Measurements from ENCODE around the gene MED15.
A peak's percentile ranks its signal among the peaks of the same experiment; 100 is the strongest.

The MED15 gene

GRCh38 chr22:20523086-20523983 lies 15.9 kb downstream of the MED15 start:
- peaks cover 16 to 31% of the 10 kb centered on the region in 2 donors for H3K36me3 ChIP-seq (ENCODE audit: control insufficient read depth in 2 of 2, insufficient read depth in 2 of 2, low read length in 2 of 2)
- no peak overlapping the region for H3K9ac ChIP-seq (ENCODE audit: low read depth in 1 of 2, low read length in 2 of 2)

DNA sequence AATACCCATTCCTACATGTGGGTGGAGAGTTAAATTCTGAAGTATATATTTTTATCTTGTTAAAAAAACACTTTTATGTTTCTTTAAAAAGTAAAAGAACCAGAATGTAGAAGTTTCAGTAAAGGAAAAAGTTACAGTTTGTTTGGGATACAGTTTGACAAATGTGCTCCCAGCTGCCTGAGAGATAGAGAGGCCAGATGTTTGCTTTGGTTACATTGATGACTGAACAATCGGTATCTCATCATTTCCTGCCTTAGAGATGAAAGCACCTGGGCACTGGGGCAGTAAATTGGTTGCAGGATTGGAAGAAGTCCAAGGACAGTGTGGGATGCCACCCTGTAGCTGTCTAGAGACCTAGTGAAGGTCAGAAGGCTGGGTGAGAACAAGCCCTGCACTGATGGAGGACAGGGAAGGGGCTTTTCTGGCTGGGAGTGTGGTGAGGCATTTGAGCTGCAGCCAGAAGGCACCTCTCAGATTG lies 16.6 kb downstream of the MED15 start:
- H3K4me3 ChIP-seq (ENCODE audit: low read length in 2 of 2): no peak overlapping the region
- H3K36me3 ChIP-seq (ENCODE audit: control insufficient read depth in 2 of 2, insufficient read depth in 2 of 2, low read length in 2 of 2): peaks cover 20 to 34% of the 10 kb centered on the region in 2 donors
- no peaks in the 10 kb centered on the region for H3K27me3 ChIP-seq (ENCODE audit: control insufficient read depth in 2 of 2, insufficient read depth in 2 of 2, low read length in 2 of 2)
- peaks cover 4 to 14% of the 10 kb centered on the region in 2 donors for H3K4me1 ChIP-seq (ENCODE audit: control insufficient read depth in 2 of 2, insufficient read depth in 2 of 2, low read length in 2 of 2)
- H3K9me3 ChIP-seq (ENCODE audit: control insufficient read depth in 2 of 2, low read length in 2 of 2): no peaks in the 10 kb centered on the region
- H3K9ac ChIP-seq (ENCODE audit: low read depth in 1 of 2, low read length in 2 of 2): no peak overlapping the region
- no peak overlapping the region for H3K27ac ChIP-seq (ENCODE audit: low read depth in 2 of 2, low read length in 2 of 2)

More at GRCh38 chr22:20523086-20523983, 15.9 kb downstream of the MED15 start:
- no peak overlapping the region for H3K4me3 ChIP-seq (ENCODE audit: low read length in 2 of 2)
- H3K9me3 ChIP-seq (ENCODE audit: control insufficient read depth in 2 of 2, low read length in 2 of 2): no peaks in the 10 kb centered on the region
- no peak overlapping the region for H3K27ac ChIP-seq (ENCODE audit: low read depth in 2 of 2, low read length in 2 of 2)
- peaks cover 4 to 14% of the 10 kb centered on the region in 2 donors for H3K4me1 ChIP-seq (ENCODE audit: control insufficient read depth in 2 of 2, insufficient read depth in 2 of 2, low read length in 2 of 2)
- no peaks in the 10 kb centered on the region for H3K27me3 ChIP-seq (ENCODE audit: control insufficient read depth in 2 of 2, insufficient read depth in 2 of 2, low read length in 2 of 2)

GRCh38 chr22:20525048-20525447 lies 17.6 kb downstream of the MED15 start:
- peaks cover 17 to 31% of the 10 kb centered on the region in 2 donors for H3K36me3 ChIP-seq (ENCODE audit: control insufficient read depth in 2 of 2, insufficient read depth in 2 of 2, low read length in 2 of 2)
- H3K27me3 ChIP-seq (ENCODE audit: control insufficient read depth in 2 of 2, insufficient read depth in 2 of 2, low read length in 2 of 2): no peaks in the 10 kb centered on the region
- H3K4me1 ChIP-seq (ENCODE audit: control insufficient read depth in 2 of 2, insufficient read depth in 2 of 2, low read length in 2 of 2): peaks cover 7 to 17% of the 10 kb centered on the region in 2 donors

GRCh38 chr22:20526305-20526627 lies 18.9 kb downstream of the MED15 start:
- H3K9me3 ChIP-seq (ENCODE audit: control insufficient read depth in 2 of 2, low read length in 2 of 2): no peaks in the 10 kb centered on the region
- no peak overlapping the region for H3K27ac ChIP-seq (ENCODE audit: low read depth in 2 of 2, low read length in 2 of 2)
- H3K36me3 ChIP-seq (ENCODE audit: control insufficient read depth in 2 of 2, insufficient read depth in 2 of 2, low read length in 2 of 2): peaks cover 11 to 28% of the 10 kb centered on the region in 2 donors
- H3K9ac ChIP-seq (ENCODE audit: low read depth in 1 of 2, low read length in 2 of 2): no peak overlapping the region
- no peaks in the 10 kb centered on the region for H3K27me3 ChIP-seq (ENCODE audit: control insufficient read depth in 2 of 2, insufficient read depth in 2 of 2, low read length in 2 of 2)
- H3K4me3 ChIP-seq (ENCODE audit: low read length in 2 of 2): no peak overlapping the region
- peaks cover 19 to 29% of the 10 kb centered on the region in 2 donors for H3K4me1 ChIP-seq (ENCODE audit: control insufficient read depth in 2 of 2, insufficient read depth in 2 of 2, low read length in 2 of 2)

More at GRCh38 chr22:20525048-20525447, 17.6 kb downstream of the MED15 start:
- H3K9ac ChIP-seq (ENCODE audit: low read depth in 1 of 2, low read length in 2 of 2): no peak overlapping the region
- no peak overlapping the region for H3K4me3 ChIP-seq (ENCODE audit: low read length in 2 of 2)
- H3K27ac ChIP-seq (ENCODE audit: low read depth in 2 of 2, low read length in 2 of 2): no peak overlapping the region
- H3K9me3 ChIP-seq (ENCODE audit: control insufficient read depth in 2 of 2, low read length in 2 of 2): no peaks in the 10 kb centered on the region

GRCh38 chr22:20526628-20527355 lies 19.4 kb downstream of the MED15 start:
- Histone ChIP-seq H3K4me1 (ENCODE audit: control insufficient read depth in 2 of 2, insufficient read depth in 2 of 2, low read length in 2 of 2) (peaks cover 25 to 34% of the 10 kb centered on the region in 2 donors), H3K27ac (ENCODE audit: low read depth in 2 of 2, low read length in 2 of 2) (no peak overlapping the region), H3K4me3 (ENCODE audit: low read length in 2 of 2) (no peak overlapping the region), H3K27me3 (ENCODE audit: control insufficient read depth in 2 of 2, insufficient read depth in 2 of 2, low read length in 2 of 2) (no peaks in the 10 kb centered on the region), H3K9me3 (ENCODE audit: control insufficient read depth in 2 of 2, low read length in 2 of 2) (no peaks in the 10 kb centered on the region), H3K9ac (ENCODE audit: low read depth in 1 of 2, low read length in 2 of 2) (no peak overlapping the region), H3K36me3 (ENCODE audit: control insufficient read depth in 2 of 2, insufficient read depth in 2 of 2, low read length in 2 of 2) (peaks cover 10 to 28% of the 10 kb centered on the region in 2 donors)

GRCh38 chr22:20528405-20528978 lies 21.1 kb downstream of the MED15 start:
- H3K36me3 ChIP-seq (ENCODE audit: control insufficient read depth in 2 of 2, insufficient read depth in 2 of 2, low read length in 2 of 2): peaks cover 12 to 29% of the 10 kb centered on the region in 2 donors
- H3K4me1 ChIP-seq (ENCODE audit: control insufficient read depth in 2 of 2, insufficient read depth in 2 of 2, low read length in 2 of 2): peaks cover 31 to 39% of the 10 kb centered on the region in 2 donors
- no peak overlapping the region for H3K4me3 ChIP-seq (ENCODE audit: low read length in 2 of 2)
- no peak overlapping the region for H3K27ac ChIP-seq (ENCODE audit: low read depth in 2 of 2, low read length in 2 of 2)
- H3K9ac ChIP-seq (ENCODE audit: low read depth in 1 of 2, low read length in 2 of 2): no peak overlapping the region
- H3K9me3 ChIP-seq (ENCODE audit: control insufficient read depth in 2 of 2, low read length in 2 of 2): no peaks in the 10 kb centered on the region
- H3K27me3 ChIP-seq (ENCODE audit: control insufficient read depth in 2 of 2, insufficient read depth in 2 of 2, low read length in 2 of 2): no peaks in the 10 kb centered on the region

GRCh38 chr22:20530368-20531153 lies 23.2 kb downstream of the MED15 start:
- H3K9ac ChIP-seq (ENCODE audit: low read depth in 1 of 2, low read length in 2 of 2): peak overlapping the region; percentile 24 to 62
- peaks cover 30 to 34% of the 10 kb centered on the region in 2 donors for H3K4me1 ChIP-seq (ENCODE audit: control insufficient read depth in 2 of 2, insufficient read depth in 2 of 2, low read length in 2 of 2)
- H3K27ac ChIP-seq (ENCODE audit: low read depth in 2 of 2, low read length in 2 of 2): peak overlapping the region; percentile 76 to 81
- peaks cover 17 to 32% of the 10 kb centered on the region in 2 donors for H3K36me3 ChIP-seq (ENCODE audit: control insufficient read depth in 2 of 2, insufficient read depth in 2 of 2, low read length in 2 of 2)
- H3K4me3 ChIP-seq (ENCODE audit: low read length in 2 of 2): no peak overlapping the region
- H3K27me3 ChIP-seq (ENCODE audit: control insufficient read depth in 2 of 2, insufficient read depth in 2 of 2, low read length in 2 of 2): no peaks in the 10 kb centered on the region
- H3K9me3 ChIP-seq (ENCODE audit: control insufficient read depth in 2 of 2, low read length in 2 of 2): no peaks in the 10 kb centered on the region

- peak overlapping the region; percentile 76 to 81 for H3K27ac ChIP-seq (ENCODE audit: low read depth in 2 of 2, low read length in 2 of 2)
- H3K27me3 ChIP-seq (ENCODE audit: control insufficient read depth in 2 of 2, insufficient read depth in 2 of 2, low read length in 2 of 2): no peaks in the 10 kb centered on the region
- H3K4me1 ChIP-seq (ENCODE audit: control insufficient read depth in 2 of 2, insufficient read depth in 2 of 2, low read length in 2 of 2): peaks cover 30 to 34% of the 10 kb centered on the region in 2 donors
- no peaks in the 10 kb centered on the region for H3K9me3 ChIP-seq (ENCODE audit: control insufficient read depth in 2 of 2, low read length in 2 of 2)
- peaks cover 17 to 30% of the 10 kb centered on the region in 2 donors for H3K36me3 ChIP-seq (ENCODE audit: control insufficient read depth in 2 of 2, insufficient read depth in 2 of 2, low read length in 2 of 2)
- H3K4me3 ChIP-seq (ENCODE audit: low read length in 2 of 2): no peak overlapping the region
- H3K9ac ChIP-seq (ENCODE audit: low read depth in 1 of 2, low read length in 2 of 2): peak overlapping the region in 1 of 2 donors; percentile 62
Measured at GRCh38 chr22:20531154-20531403, 23.7 kb downstream of the MED15 start.

- peak overlapping the region; percentile 76 to 81 for H3K27ac ChIP-seq (ENCODE audit: low read depth in 2 of 2, low read length in 2 of 2)
- H3K4me1 ChIP-seq (ENCODE audit: control insufficient read depth in 2 of 2, insufficient read depth in 2 of 2, low read length in 2 of 2): peaks cover 30 to 31% of the 10 kb centered on the region in 2 donors
- H3K9me3 ChIP-seq (ENCODE audit: control insufficient read depth in 2 of 2, low read length in 2 of 2): no peaks in the 10 kb centered on the region
- peak overlapping the region; percentile 62 to 63 for H3K9ac ChIP-seq (ENCODE audit: low read depth in 1 of 2, low read length in 2 of 2)
- no peaks in the 10 kb centered on the region for H3K27me3 ChIP-seq (ENCODE audit: control insufficient read depth in 2 of 2, insufficient read depth in 2 of 2, low read length in 2 of 2)
- H3K36me3 ChIP-seq (ENCODE audit: control insufficient read depth in 2 of 2, insufficient read depth in 2 of 2, low read length in 2 of 2): peaks cover 17 to 28% of the 10 kb centered on the region in 2 donors
- H3K4me3 ChIP-seq (ENCODE audit: low read length in 2 of 2): no peak overlapping the region
Measured at GRCh38 chr22:20531404-20532201, 24.2 kb downstream of the MED15 start.

Data from mucosa of rectum (tissue), 2 donors.